Effector memory CD8-positive, alpha-beta T cell (primary cell): ENCODE data around the gene ANKRD33B.
A peak's percentile ranks its signal among the peaks of the same experiment; 100 is the strongest.
"Not testable (repeated sequence)": the region's sequence is repeated elsewhere in the genome, so short reads cannot be mapped to it uniquely, and the experiment has no call there.

ENCODE experiments used
- ATAC-seq: fragments of 150-1000 bp; cut with Tn5 transposase; replicated peaks from 2 replicates; pipeline ENCODE4 v1.10.0; 2021; ENCODE audit warnings: mild to moderate bottlenecking, moderate library complexity
- DNase-seq, 3 experiments: peaks; one replicate each; pipeline ENCODE4 v3.0.0; 2021
- H3K27ac Mint-ChIP-seq, 2 donors: one replicate each; pipeline ENCODE4 v1.8.0; 2022; ENCODE audit warnings: mild to moderate bottlenecking in 2 of 2, mixed read lengths in 2 of 2, moderate library complexity in 2 of 2
- H3K27me3 Mint-ChIP-seq, 2 donors: one replicate each; pipeline ENCODE4 v1.8.0; 2022; ENCODE audit warnings: mixed read lengths in 2 of 2
- H3K36me3 Mint-ChIP-seq: one replicate; pipeline ENCODE4 v1.8.0; 2022; ENCODE audit warnings: mild to moderate bottlenecking, moderate library complexity, mixed read lengths; ENCODE audit not compliant: insufficient read depth
- H3K4me1 Mint-ChIP-seq, 2 donors: one replicate each; pipeline ENCODE4 v1.8.0; 2022; ENCODE audit warnings: low read depth in 2 of 2, mixed read lengths in 2 of 2
- H3K4me3 Mint-ChIP-seq, 2 donors: one replicate each; pipeline ENCODE4 v1.8.0; 2022; ENCODE audit warnings: mild to moderate bottlenecking in 2 of 2, mixed read lengths in 2 of 2, moderate library complexity in 2 of 2
- H3K9me3 Mint-ChIP-seq, 2 donors: one replicate each; pipeline ENCODE4 v1.8.0; 2022; ENCODE audit warnings: mixed read lengths in 2 of 2

ANKRD33B gene

GRCh38 chr5:10633271-10634049 is 69.6 kb downstream of the ANKRD33B start:
- ATAC-seq, result peak; percentile 70
- Mint-ChIP-seq H3K27me3 (peaks cover 10 to 28% of the 10 kb centered on the region in 2 donors), H3K4me3 (peak overlapping the region; percentile 79 to 81), H3K27ac (peak overlapping the region; percentile 87 to 95), H3K36me3 (peaks cover 6% of the 10 kb centered on the region), H3K4me1 (peaks cover 38 to 51% of the 10 kb centered on the region in 2 donors), H3K9me3 (peaks cover 0 to 3% of the 10 kb centered on the region in 2 donors)
- peak; percentile 20 to 38 (median 28) for DNase-seq

DNA sequence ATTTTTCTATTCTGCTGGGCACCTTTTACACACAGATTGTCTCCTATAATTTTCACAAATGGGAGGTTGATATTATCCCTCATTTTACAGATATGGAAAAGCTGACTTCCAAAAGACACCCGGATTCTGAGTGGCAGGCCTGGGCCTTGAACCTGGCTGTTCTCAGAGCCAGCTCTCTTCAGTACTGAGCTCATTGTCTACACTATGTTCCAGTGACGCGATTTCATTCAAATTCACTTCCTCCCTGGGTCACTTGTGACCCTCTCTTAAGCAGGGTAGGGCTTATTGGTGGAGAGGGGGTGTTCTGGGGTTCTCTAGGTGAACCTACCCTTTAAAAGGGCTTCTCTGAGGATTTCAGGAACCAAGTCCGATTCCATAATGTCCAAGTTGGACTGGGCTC is 70.2 kb downstream of the ANKRD33B start:
- peaks cover 10% of the 10 kb centered on the region for H3K36me3 Mint-ChIP-seq
- H3K4me1 Mint-ChIP-seq, result peaks cover 38 to 51% of the 10 kb centered on the region in 2 donors
- peak; percentile 14 for ATAC-seq

DNA sequence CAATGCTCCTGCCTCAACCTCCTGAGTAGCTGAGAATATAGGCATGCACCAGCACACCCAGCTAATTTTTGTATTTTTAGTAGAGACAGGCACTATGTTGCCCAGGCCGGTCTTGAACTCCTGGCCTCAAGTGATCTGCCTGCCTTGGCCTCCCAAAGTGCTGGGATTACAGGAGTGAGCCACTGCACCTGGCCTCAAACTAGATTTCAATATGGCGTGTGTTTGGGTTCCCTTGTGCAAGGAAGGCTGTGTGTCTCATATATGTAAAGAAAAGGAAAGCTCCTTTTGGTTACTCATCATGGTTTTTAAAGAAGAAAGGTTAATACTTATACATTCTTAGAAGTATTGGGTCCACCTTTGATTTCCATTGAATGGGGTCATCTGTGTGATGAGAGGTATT is 70.7 kb downstream of the ANKRD33B start:
- Mint-ChIP-seq H3K27ac (peak overlapping the region; percentile 87 to 95), H3K27me3 (peaks cover 0 to 17% of the 10 kb centered on the region in 2 donors), H3K4me3 (peak overlapping the region in 1 of 2 donors; percentile 79), H3K36me3 (peaks cover 10% of the 10 kb centered on the region), H3K9me3 (peaks cover 0 to 8% of the 10 kb centered on the region in 2 donors), H3K4me1 (peaks cover 38 to 51% of the 10 kb centered on the region in 2 donors)
- DNase-seq (no peak), ATAC-seq (no peak)

More for the DNA sequence above, 70.2 kb downstream of the ANKRD33B start:
- H3K4me3 Mint-ChIP-seq, result peak overlapping the region; percentile 79 to 81
- H3K9me3 Mint-ChIP-seq, result peaks cover 0 to 8% of the 10 kb centered on the region in 2 donors
- no peak for DNase-seq
- peak overlapping the region; percentile 87 to 95 for H3K27ac Mint-ChIP-seq
- peaks cover 5 to 22% of the 10 kb centered on the region in 2 donors for H3K27me3 Mint-ChIP-seq

- Mint-ChIP-seq H3K4me1 (peaks cover 38 to 51% of the 10 kb centered on the region in 2 donors), H3K9me3 (peaks cover 3 to 8% of the 10 kb centered on the region in 2 donors)
- peak in 2 of 3 experiments; percentile 9 to 19 for DNase-seq
Observed at GRCh38 chr5:10635257-10635866, 71.5 kb downstream of the ANKRD33B start.

DNA sequence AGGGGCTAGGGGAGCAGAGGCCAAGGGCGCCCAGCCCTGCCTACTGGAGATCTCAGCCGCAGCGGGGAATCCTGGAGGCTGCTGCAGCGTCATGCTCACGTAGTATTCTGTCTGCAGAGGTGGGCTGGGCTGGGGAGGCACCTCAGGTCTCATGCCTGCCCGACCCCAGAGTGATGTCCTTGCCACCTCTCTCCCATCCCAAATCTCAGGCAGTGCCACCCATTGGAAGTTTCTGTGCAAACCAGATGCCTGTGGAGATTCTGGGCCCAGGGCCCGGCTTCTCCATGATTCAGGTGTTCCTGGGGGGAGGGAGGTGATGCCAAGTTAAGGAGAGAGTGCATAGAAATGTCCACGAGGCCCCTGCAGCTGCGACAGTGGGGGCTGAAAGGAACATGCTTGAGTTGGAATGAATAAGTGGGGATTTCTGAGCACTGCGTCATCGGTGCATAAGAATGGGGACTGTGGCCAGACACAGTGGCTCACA is 72.0 kb downstream of the ANKRD33B start:
- Mint-ChIP-seq H3K27ac (peak overlapping the region; percentile 89 to 95), H3K4me3 (peak overlapping the region; percentile 58 to 79), H3K27me3 (peaks cover 0 to 7% of the 10 kb centered on the region in 2 donors), H3K4me1 (peaks cover 38 to 51% of the 10 kb centered on the region in 2 donors), H3K36me3 (peaks cover 15% of the 10 kb centered on the region), H3K9me3 (peaks cover 3 to 8% of the 10 kb centered on the region in 2 donors)
- ATAC-seq (no peak), DNase-seq (no peak)

More at GRCh38 chr5:10635257-10635866, 71.5 kb downstream of the ANKRD33B start:
- peaks cover 0 to 10% of the 10 kb centered on the region in 2 donors for H3K27me3 Mint-ChIP-seq
- H3K27ac Mint-ChIP-seq, result peak overlapping the region; percentile 89 to 95
- ATAC-seq, result peak; percentile 56
- H3K36me3 Mint-ChIP-seq, result peaks cover 15% of the 10 kb centered on the region
- peak overlapping the region; percentile 58 to 79 for H3K4me3 Mint-ChIP-seq

- peaks cover 3 to 8% of the 10 kb centered on the region in 2 donors for H3K9me3 Mint-ChIP-seq
- ATAC-seq, result no peak
- H3K27ac Mint-ChIP-seq, result peak overlapping the region; percentile 89 to 95
- H3K4me3 Mint-ChIP-seq, result no peak overlapping the region
- no peak for DNase-seq
- H3K27me3 Mint-ChIP-seq, result peaks cover 0 to under 1% of the 10 kb centered on the region in 2 donors
- H3K36me3 Mint-ChIP-seq, result peaks cover 15% of the 10 kb centered on the region
- H3K4me1 Mint-ChIP-seq, result peaks cover 32 to 44% of the 10 kb centered on the region in 2 donors
Observed at GRCh38 chr5:10636363-10637142, 72.7 kb downstream of the ANKRD33B start.

DNA sequence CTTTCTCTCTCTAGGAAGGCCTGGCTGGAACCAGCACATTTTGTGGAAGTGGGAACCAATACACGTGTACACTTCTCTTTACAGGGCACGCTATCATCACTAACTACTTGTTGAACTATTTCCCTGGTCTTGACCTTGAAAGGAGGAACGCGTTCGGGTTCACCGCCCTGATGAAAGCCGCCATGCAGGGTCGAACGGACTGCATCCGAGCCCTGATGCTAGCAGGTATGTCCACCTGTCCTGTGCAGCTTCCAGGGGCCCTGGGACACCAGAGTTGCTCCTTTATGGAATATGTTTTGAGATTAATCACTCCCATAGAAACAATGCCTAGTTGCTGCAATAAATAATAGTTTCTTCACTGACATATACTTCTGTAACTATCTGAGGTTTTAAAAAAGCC is 74.1 kb downstream of the ANKRD33B start:
- H3K36me3 Mint-ChIP-seq, result peaks cover 12% of the 10 kb centered on the region
- ATAC-seq, result no peak
- H3K27me3 Mint-ChIP-seq, result no peaks in the 10 kb centered on the region
- H3K4me1 Mint-ChIP-seq, result peaks cover 23 to 31% of the 10 kb centered on the region in 2 donors
- no peak for DNase-seq
- H3K4me3 Mint-ChIP-seq, result no peak overlapping the region
- peaks cover 3 to 8% of the 10 kb centered on the region in 2 donors for H3K9me3 Mint-ChIP-seq
- no peak overlapping the region for H3K27ac Mint-ChIP-seq

DNA sequence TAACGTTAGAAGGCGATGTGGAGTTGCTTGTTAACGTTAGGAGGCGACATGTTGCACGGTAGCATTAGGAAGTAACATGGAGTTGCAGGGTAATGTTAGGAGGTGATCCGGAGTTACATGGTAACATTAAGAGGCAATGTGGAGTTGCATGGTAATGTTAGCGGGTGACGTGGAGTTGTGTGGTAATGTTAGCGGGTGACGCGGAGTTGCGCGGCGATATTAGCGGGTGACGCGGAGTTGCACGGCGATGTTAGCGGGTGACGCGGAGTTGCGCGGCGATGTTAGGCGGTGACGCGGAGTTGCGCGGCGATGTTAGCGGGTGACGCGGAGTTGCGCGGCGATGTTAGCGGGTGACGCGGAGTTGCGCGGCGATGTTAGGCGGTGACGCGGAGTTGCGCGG is 74.9 kb downstream of the ANKRD33B start:
- not testable (repeated sequence) for H3K4me3 Mint-ChIP-seq, H3K9me3 Mint-ChIP-seq, ATAC-seq, DNase-seq, H3K27me3 Mint-ChIP-seq
- H3K36me3 Mint-ChIP-seq, result peaks cover 12% of the 10 kb centered on the region
- H3K27ac Mint-ChIP-seq, result peak overlapping the region in 1 of 2 donors; percentile 7
- peaks cover 20 to 24% of the 10 kb centered on the region in 2 donors for H3K4me1 Mint-ChIP-seq

- H3K27ac Mint-ChIP-seq, result peak overlapping the region; percentile 16 to 83
- peaks cover 12 to 15% of the 10 kb centered on the region in 2 donors for H3K4me1 Mint-ChIP-seq
- peak overlapping the region in 1 of 2 donors; percentile 32 for H3K4me3 Mint-ChIP-seq
Observed at GRCh38 chr5:10639846-10640368, 76.0 kb downstream of the ANKRD33B start.

GRCh38 chr5:10642367-10642766 is 78.5 kb downstream of the ANKRD33B start:
- Mint-ChIP-seq H3K9me3 (peaks cover 3 to 8% of the 10 kb centered on the region in 2 donors), H3K4me3 (no peak overlapping the region), H3K4me1 (no peaks in the 10 kb centered on the region), H3K27ac (no peak overlapping the region), H3K36me3 (peaks cover 12% of the 10 kb centered on the region), H3K27me3 (no peaks in the 10 kb centered on the region)
- ATAC-seq (no peak), DNase-seq (no peak)

More at GRCh38 chr5:10639846-10640368, 76.0 kb downstream of the ANKRD33B start:
- H3K9me3 Mint-ChIP-seq, result peaks cover 3 to 8% of the 10 kb centered on the region in 2 donors
- H3K36me3 Mint-ChIP-seq, result peaks cover 12% of the 10 kb centered on the region
- DNase-seq (no peak), ATAC-seq (no peak)
- H3K27me3 Mint-ChIP-seq, result no peaks in the 10 kb centered on the region

- Mint-ChIP-seq H3K27me3 (no peaks in the 10 kb centered on the region), H3K4me3 (no peak overlapping the region), H3K27ac (peak overlapping the region in 1 of 2 donors; percentile 10), H3K9me3 (peaks cover 0 to 3% of the 10 kb centered on the region in 2 donors), H3K4me1 (no peaks in the 10 kb centered on the region), H3K36me3 (peaks cover 4% of the 10 kb centered on the region)
- ATAC-seq (no peak), DNase-seq (no peak)
Observed at GRCh38 chr5:10644192-10644591, 80.3 kb downstream of the ANKRD33B start.

DNA sequence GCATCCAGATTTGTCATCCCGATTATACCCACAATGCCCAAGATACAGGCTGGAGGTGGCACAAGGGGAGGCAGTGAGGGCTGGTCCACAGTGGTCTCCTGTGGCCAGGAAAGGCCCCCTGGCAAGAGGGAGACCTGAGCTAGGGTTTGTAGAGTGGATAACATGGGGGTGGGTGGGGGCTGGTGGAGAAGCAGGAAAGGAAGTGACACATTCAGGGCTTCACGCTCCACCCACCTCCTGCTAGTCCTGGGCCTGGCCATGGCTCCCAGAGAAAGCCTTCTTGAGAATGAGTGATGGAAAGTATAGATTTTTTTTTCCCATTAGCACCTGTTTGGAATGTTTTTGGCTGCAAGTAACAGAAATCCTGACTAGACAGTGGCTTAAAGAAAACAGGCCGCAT is 81.3 kb downstream of the ANKRD33B start:
- Mint-ChIP-seq H3K27me3 (no peaks in the 10 kb centered on the region), H3K36me3 (peaks cover under 1% of the 10 kb centered on the region), H3K27ac (peak overlapping the region; percentile 10 to 35), H3K9me3 (no peaks in the 10 kb centered on the region), H3K4me1 (no peaks in the 10 kb centered on the region), H3K4me3 (no peak overlapping the region)
- ATAC-seq (no peak), DNase-seq (no peak)
